Keratinocyte (primary cell): ENCODE results near the gene MYO16.

ENCODE experiments used
- EZH2 ChIP-seq: IDR thresholded peaks from one replicate; pipeline ENCODE4 v1.6.1; 2012; ENCODE audit warnings: inconsistent platforms, mild to moderate bottlenecking, low read length, moderate library complexity
- TF ChIP-seq, protein P1 (sequence below), 3 experiments: IDR thresholded peaks in 1 of 3; conservative IDR thresholded peaks in 1 of 3; optimal IDR thresholded peaks in 1 of 3; 2 replicates in 2 of 3; 3 replicates in 1 of 3; pipeline versions ENCODE3 to v1.5.1; 2011; ENCODE audit warnings: low read length in 3 of 3, mild to moderate bottlenecking in 3 of 3, moderate library complexity in 2 of 3, control low read depth in 1 of 3, inconsistent platforms in 1 of 3; ENCODE audit not compliant: insufficient read depth in 2 of 3; ENCODE audit errors: extremely low read depth in 1 of 3

DNA sequence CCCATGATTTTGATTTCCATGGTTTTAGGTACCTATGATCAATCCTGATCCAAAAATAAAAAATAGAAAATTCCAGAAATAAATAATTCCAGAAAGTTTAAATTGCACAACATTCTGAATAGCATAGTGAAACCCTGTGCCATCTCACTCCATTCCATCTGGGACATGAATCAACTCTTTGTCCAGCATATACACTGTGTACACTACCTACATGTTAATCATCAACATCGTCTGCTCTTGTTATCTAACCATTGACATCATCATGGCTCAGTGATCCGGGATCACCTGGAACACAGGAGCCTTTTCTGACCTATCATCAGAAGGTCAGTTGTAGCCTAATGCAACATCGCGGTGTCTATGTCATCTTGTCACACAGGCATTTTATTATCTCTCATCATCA lies 75.6 kb downstream of the MYO16 start:
- TF ChIP-seq, protein P1, sequence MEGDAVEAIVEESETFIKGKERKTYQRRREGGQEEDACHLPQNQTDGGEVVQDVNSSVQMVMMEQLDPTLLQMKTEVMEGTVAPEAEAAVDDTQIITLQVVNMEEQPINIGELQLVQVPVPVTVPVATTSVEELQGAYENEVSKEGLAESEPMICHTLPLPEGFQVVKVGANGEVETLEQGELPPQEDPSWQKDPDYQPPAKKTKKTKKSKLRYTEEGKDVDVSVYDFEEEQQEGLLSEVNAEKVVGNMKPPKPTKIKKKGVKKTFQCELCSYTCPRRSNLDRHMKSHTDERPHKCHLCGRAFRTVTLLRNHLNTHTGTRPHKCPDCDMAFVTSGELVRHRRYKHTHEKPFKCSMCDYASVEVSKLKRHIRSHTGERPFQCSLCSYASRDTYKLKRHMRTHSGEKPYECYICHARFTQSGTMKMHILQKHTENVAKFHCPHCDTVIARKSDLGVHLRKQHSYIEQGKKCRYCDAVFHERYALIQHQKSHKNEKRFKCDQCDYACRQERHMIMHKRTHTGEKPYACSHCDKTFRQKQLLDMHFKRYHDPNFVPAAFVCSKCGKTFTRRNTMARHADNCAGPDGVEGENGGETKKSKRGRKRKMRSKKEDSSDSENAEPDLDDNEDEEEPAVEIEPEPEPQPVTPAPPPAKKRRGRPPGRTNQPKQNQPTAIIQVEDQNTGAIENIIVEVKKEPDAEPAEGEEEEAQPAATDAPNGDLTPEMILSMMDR (optimal IDR thresholded peaks at IDR 0.05 in 1 of 3, IDR thresholded peaks at IDR 0.05 in 1 of 3, conservative IDR thresholded peaks at IDR 0.05 in 1 of 3; ENCODE audit: extremely low read depth in 1 of 3, insufficient read depth in 2 of 3, low read length in 3 of 3): no peak
- TF ChIP-seq EZH2: no peak
